Testis (tissue), 3 donors: ENCODE results near the gene DDIT3. TPM values are rescaled to one million over a fixed set of nuclear protein-coding genes. Genes with fewer than 3 reads are reported as not detected.

Source experiments
- DNase-seq: peaks from one replicate; pipeline ENCODE4 v3.0.0-alpha.2; 2019
- H3K27ac ChIP-seq, 2 donors: fragments of 200-600 bp; sonication (generic); one replicate each; pipeline ENCODE4 v1.5.1; 2019
- H3K27me3 ChIP-seq: fragments of 200-600 bp; sonication (generic); one replicate; pipeline ENCODE4 v1.5.1; 2019
- H3K36me3 ChIP-seq: fragments of 200-600 bp; sonication (generic); one replicate; pipeline ENCODE4 v1.5.1; 2017; ENCODE audit warnings: low read depth; ENCODE audit errors: missing control alignments
- H3K4me1 ChIP-seq: fragments of 200-600 bp; sonication (generic); one replicate; pipeline ENCODE4 v1.5.1; 2019
- H3K4me3 ChIP-seq, 2 donors: fragments of 200-600 bp; sonication (generic); one replicate each; pipeline ENCODE4 v1.5.1; 2017 to 2019
- H3K9me3 ChIP-seq: fragments of 200-600 bp; sonication (generic); one replicate; pipeline ENCODE4 v1.5.1; 2017
- CTCF ChIP-seq, 3 experiments: fragments of 450-650 bp in 2 of 3; fragments of 200-600 bp in 1 of 3; sonication (generic) in 1 of 3; IDR thresholded peaks; one replicate each; pipeline ENCODE4 v1.5.1; 2016 to 2019; ENCODE audit warnings: antibody characterized with exemption in 3 of 3, mild to moderate bottlenecking in 2 of 3, moderate library complexity in 1 of 3
- POLR2A ChIP-seq: fragments of 450-650 bp; IDR thresholded peaks from one replicate; pipeline ENCODE4 v1.6.1; 2017; ENCODE audit warnings: antibody characterized with exemption, mild to moderate bottlenecking, moderate library complexity
- WGBS, 2 donors: methylation state at CpG; one replicate each; pipeline ENCODE4 v1.1.5; 2018; 5-methylcytosine and 5-hydroxymethylcytosine counted together
- intact Hi-C: fragments of 100-400 bp; cut with DNase I; formaldehyde crosslinking; loops from one replicate; pipeline ENCODE4 v1.15.1; 2023; ENCODE audit warnings: low total_unique reads
- polyA plus RNA-seq: library from polyadenylated mRNA; stranded (reverse); fragments of 350-450 nt; fragmentation: Illumina TruSeq; extraction: RNeasy Lipid Tissue Mini Kit (QIAGEN cat#74804); gene quantifications from one replicate; pipeline ENCODE4 v1.2.3, GENCODE V29; 2014; ENCODE audit warnings: low read depth, low replicate concordance; ENCODE audit not compliant: insufficient read depth
- total RNA-seq, 2 donors: library from RNA; depleted of rRNA; stranded (reverse); fragments of >200 nt; gene quantifications; one replicate each; pipeline ENCODE4 v1.2.3, GENCODE V29; 2016

Gene DDIT3
- total and polyA plus RNA-seq, 3 donors from 2014 or later, result 44.2 to 63.9 (median 45.6) TPM

- no peaks in the 10 kb centered on the region for H3K36me3 ChIP-seq
- no peak for TF ChIP-seq POLR2A
- intact Hi-C loops, result no loop called here
These were observed 12.8 kb upstream of the DDIT3 start for GRCh38 chr12:57533108-57533507.

GRCh38 chr12:57531836-57532235 is 11.5 kb upstream of the DDIT3 start:
- H3K4me1 ChIP-seq, result no peaks in the 10 kb centered on the region
- no peak for DNase-seq
- no peak for TF ChIP-seq POLR2A
- no peak for TF ChIP-seq CTCF (IDR thresholded peaks at IDR 0.05)
- H3K27me3 ChIP-seq, result no peaks in the 10 kb centered on the region
- H3K9me3 ChIP-seq, result no peaks in the 10 kb centered on the region
- H3K4me3 ChIP-seq, result no peak overlapping the region
- H3K36me3 ChIP-seq, result no peaks in the 10 kb centered on the region
- intact Hi-C loops, result no loop called here
- no peak overlapping the region for H3K27ac ChIP-seq
- WGBS, 2 donors, result 71 to 92% methylated on average over 1 of the region's 1 CpG

More at GRCh38 chr12:57533108-57533507, 12.8 kb upstream of the DDIT3 start:
- DNase-seq, result no peak
- H3K9me3 ChIP-seq, result no peaks in the 10 kb centered on the region
- no peaks in the 10 kb centered on the region for H3K4me1 ChIP-seq
- no peak overlapping the region for H3K4me3 ChIP-seq
- 94 to 95% methylated on average over 7 to 8 of the region's 8 CpGs for WGBS, 2 donors
- no peak overlapping the region for H3K27ac ChIP-seq
- no peaks in the 10 kb centered on the region for H3K27me3 ChIP-seq

GRCh38 chr12:57530396-57531142 is 10.3 kb upstream of the DDIT3 start:
- no peak for TF ChIP-seq POLR2A
- no peak for TF ChIP-seq CTCF (IDR thresholded peaks at IDR 0.05)
- H3K27ac ChIP-seq, result no peak overlapping the region
- no peaks in the 10 kb centered on the region for H3K4me1 ChIP-seq
- H3K4me3 ChIP-seq, result no peak overlapping the region
- 80 to 87% methylated on average over 5 of the region's 5 CpGs for WGBS, 2 donors
- H3K27me3 ChIP-seq, result no peaks in the 10 kb centered on the region
- intact Hi-C loops, result no loop called here
- H3K36me3 ChIP-seq, result no peaks in the 10 kb centered on the region
- DNase-seq, result no peak
- no peaks in the 10 kb centered on the region for H3K9me3 ChIP-seq

- intact Hi-C loops, result no loop called here
- H3K9me3 ChIP-seq, result no peaks in the 10 kb centered on the region
- H3K4me1 ChIP-seq, result peaks cover 2% of the 10 kb centered on the region
- H3K36me3 ChIP-seq, result no peaks in the 10 kb centered on the region
- no peaks in the 10 kb centered on the region for H3K27me3 ChIP-seq
- no peak for TF ChIP-seq CTCF (IDR thresholded peaks at IDR 0.05)
- no peak for TF ChIP-seq POLR2A
- 66 to 67% methylated on average over 6 of the region's 6 CpGs for WGBS, 2 donors
- no peak overlapping the region for H3K4me3 ChIP-seq
- H3K27ac ChIP-seq, result no peak overlapping the region
- no peak for DNase-seq
These were observed 9.5 kb upstream of the DDIT3 start for GRCh38 chr12:57529831-57530230.

GRCh38 chr12:57528831-57529555 is 8.7 kb upstream of the DDIT3 start:
- Histone ChIP-seq H3K27me3 (no peaks in the 10 kb centered on the region), H3K36me3 (no peaks in the 10 kb centered on the region), H3K4me1 (peaks cover 10% of the 10 kb centered on the region), H3K4me3 (no peak overlapping the region), H3K27ac (no peak overlapping the region), H3K9me3 (no peaks in the 10 kb centered on the region)
- WGBS, 2 donors, result 74 to 75% methylated on average over 7 to 10 of the region's 10 CpGs
- no peak for DNase-seq
- TF ChIP-seq POLR2A (no peak), CTCF (IDR thresholded peaks at IDR 0.05) (no peak)
- intact Hi-C loops, result no loop called here
